Hippocampal formation (tissue), 2 donors: ENCODE measurements around the gene CX3CL1.

ENCODE experiments used
- DNase-seq, 2 donors: peaks; one replicate each; lab custom pipeline; 2025; lab: John Stamatoyannopoulos, UW

Gene CX3CL1

GRCh38 chr16:57405097-57405496 is 32.8 kb downstream of the CX3CL1 start:
- DNase-seq, result no peak

- DNase-seq, result no peak
Observed at GRCh38 chr16:57406881-57407280, 34.6 kb downstream of the CX3CL1 start.

- DNase-seq, result no peak
Observed at GRCh38 chr16:57407521-57408353, 35.4 kb downstream of the CX3CL1 start.

- no peak for DNase-seq
Observed at GRCh38 chr16:57409065-57409464, 36.8 kb downstream of the CX3CL1 start.

- no peak for DNase-seq
Observed at GRCh38 chr16:57409870-57410587, 37.7 kb downstream of the CX3CL1 start.

- no peak for DNase-seq
Observed at GRCh38 chr16:57411362-57411976, 39.2 kb downstream of the CX3CL1 start.

GRCh38 chr16:57412584-57412983 is 40.3 kb downstream of the CX3CL1 start:
- no peak for DNase-seq

- no peak for DNase-seq
Observed at GRCh38 chr16:57413301-57413730, 41.0 kb downstream of the CX3CL1 start.

GRCh38 chr16:57413733-57414132 is 41.4 kb downstream of the CX3CL1 start:
- no peak for DNase-seq

- no peak for DNase-seq
Observed at GRCh38 chr16:57416084-57416483, 43.8 kb downstream of the CX3CL1 start.

- no peak for DNase-seq
Observed at GRCh38 chr16:57419506-57419905, 47.2 kb downstream of the CX3CL1 start.

- DNase-seq, result no peak
Observed at GRCh38 chr16:57422026-57422944, 50.0 kb downstream of the CX3CL1 start.

GRCh38 chr16:57423152-57423551 is 50.9 kb downstream of the CX3CL1 start:
- DNase-seq, result no peak

- no peak for DNase-seq
Observed at GRCh38 chr16:57424583-57424982, 52.3 kb downstream of the CX3CL1 start.

- DNase-seq, result no peak
Observed at GRCh38 chr16:57426356-57426755, 54.1 kb downstream of the CX3CL1 start.

- no peak for DNase-seq
Observed at GRCh38 chr16:57427307-57427706, 55.0 kb downstream of the CX3CL1 start.

- DNase-seq, result no peak
Observed at GRCh38 chr16:57427824-57428223, 55.5 kb downstream of the CX3CL1 start.

- no peak for DNase-seq
Observed at GRCh38 chr16:57430955-57431354, 58.7 kb downstream of the CX3CL1 start.

- no peak for DNase-seq
Observed at GRCh38 chr16:57432505-57432904, 60.2 kb downstream of the CX3CL1 start.

GRCh38 chr16:57432989-57433388 is 60.7 kb downstream of the CX3CL1 start:
- no peak for DNase-seq

GRCh38 chr16:57434003-57434402 is 61.7 kb downstream of the CX3CL1 start:
- no peak for DNase-seq
